GM19035 (cell line): ENCODE results near the gene TAF8.
A peak's percentile ranks its signal among the peaks of the same experiment; 100 is the strongest.
"Not testable (repeated sequence)": the region's sequence is repeated elsewhere in the genome, so short reads cannot be mapped to it uniquely, and the experiment has no call there.

Experiments used
- ATAC-seq: cut with Tn5 transposase; IDR thresholded peaks from one replicate; pipeline ENCODE4 v1.9.1; 2021; ENCODE audit not compliant: unreplicated experiment

The TAF8 gene, protein sequence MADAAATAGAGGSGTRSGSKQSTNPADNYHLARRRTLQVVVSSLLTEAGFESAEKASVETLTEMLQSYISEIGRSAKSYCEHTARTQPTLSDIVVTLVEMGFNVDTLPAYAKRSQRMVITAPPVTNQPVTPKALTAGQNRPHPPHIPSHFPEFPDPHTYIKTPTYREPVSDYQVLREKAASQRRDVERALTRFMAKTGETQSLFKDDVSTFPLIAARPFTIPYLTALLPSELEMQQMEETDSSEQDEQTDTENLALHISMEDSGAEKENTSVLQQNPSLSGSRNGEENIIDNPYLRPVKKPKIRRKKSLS

DNA sequence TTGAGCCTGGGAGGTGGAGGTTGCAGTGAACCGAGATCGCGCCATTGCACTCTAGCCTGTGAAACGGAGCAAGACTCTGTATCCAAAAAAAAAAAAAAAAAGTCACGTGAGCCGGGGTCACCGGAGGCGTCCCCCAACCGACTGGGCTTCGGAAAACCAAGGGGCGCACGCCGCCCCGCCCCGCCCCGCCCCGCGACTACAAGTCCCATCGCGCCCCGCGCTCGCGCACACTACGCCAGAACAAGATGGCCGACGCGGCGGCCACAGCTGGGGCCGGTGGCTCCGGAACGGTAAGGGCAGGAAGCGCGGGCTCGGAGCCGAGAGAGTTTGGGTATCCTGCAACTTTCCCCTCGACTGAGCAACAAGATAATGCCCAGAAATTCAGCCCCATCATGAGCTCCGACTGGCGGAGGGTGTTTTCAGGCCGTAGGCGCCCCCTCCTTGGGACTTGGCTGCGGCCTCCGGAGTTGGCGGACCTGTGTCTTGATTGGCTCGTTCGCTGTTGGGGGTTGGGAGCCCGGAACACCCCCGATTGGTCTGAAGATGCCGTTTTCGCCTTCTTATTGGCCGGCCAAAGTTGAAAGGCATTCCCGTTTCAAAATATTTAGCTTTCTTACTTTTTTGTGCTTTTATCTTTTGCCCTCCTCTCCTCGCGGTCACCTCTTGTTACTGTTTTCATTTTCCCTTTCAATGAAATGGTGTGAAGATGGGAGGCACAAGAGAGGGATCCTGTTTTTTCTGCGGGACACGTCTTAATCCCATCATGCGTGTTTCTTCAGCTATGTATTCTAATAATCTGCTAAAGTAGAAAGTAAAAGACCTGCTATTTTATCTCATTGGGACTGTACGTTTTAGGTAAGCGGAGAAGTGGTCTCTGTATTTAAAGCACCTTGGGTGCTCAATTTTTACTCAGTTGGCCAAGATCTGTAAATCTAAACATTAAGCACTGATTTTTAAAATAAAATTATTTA lies at the start of gene TAF8:
TSS of gene TAF8 (plus strand) at position 228 of the 971 bp plus-strand sequence. CDS start at position 246, 18 bp downstream.
- ATAC-seq: peak; percentile 84

DNA sequence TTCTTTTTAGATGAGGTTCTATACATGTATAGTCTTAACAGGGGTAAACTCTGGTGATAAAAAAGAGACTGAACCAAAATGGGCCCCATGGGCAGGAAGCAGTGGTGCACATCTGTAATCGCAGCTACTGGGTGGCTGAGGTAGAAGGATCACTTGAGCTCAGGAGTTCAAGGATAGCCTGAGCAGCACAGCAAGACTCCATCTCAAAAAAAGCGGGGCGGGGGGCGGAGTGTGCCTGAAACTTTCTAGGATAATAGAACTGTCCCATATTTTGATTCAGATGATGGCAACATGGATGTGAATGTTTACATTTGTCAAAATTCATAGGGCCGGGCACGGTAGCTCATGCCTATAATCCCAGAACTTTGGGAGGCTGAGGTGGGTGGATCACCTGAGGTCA lies 48.8 kb upstream of the TAF8 start:
- no peak for ATAC-seq

DNA sequence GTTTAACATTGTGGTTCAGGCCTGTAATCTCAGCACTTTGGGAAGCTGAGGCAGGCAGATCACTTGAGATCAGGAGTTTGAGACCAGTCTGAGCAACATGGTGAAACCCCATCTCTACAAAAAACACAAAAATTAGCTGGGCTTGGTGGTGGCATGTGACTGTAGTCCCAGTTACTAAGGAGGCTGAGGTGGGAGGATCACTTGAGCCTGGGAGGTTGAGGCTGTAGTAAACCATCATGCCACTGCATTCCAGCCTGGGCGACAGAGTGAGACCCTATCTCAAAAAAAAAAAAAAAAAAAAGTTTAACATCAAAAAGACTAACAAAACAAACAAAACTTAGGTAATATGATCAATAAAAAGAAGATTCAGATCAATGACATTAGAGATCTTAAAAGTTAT lies 46.7 kb upstream of the TAF8 start:
- ATAC-seq: not testable (repeated sequence)

DNA sequence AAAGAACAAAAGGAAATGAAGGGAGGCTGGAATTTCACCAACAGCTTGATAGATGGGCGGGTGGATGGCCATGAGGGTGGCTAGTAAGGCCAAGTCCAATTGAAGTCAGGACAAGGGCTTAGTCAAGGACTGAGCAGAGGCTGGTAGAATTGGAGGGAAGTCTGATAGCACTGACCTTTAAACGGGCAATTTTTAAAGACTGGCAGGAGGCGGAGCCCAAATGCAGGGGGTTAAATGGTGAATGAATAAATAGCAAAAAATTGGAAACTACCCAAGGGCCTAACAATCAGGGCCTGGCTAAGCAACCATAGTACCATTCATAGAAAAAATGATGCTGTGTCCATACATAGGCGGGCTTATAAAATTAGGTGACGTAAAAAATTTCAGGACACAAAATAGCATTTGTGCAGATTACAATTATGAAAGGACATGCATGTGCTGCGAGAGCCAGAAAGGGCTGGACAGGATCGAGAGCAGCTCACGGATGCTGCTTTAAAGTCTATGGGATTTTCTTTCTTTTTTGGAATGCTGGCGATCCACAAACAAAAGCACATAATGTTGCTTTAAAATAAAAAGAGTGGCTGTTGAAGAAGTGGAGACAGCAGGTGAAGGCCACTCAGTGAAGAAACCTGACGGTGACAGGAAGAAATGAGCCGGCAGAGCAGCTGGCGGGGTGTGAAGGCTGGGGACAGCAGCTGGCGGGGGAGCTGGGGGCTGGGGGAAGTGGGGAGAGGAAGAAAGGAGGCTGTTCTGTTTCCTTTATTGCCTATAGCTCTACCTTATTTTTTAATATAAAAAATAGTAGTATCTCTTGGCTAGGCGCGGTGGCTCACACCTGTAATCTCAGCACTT lies 42.8 kb upstream of the TAF8 start:
- no peak for ATAC-seq

DNA sequence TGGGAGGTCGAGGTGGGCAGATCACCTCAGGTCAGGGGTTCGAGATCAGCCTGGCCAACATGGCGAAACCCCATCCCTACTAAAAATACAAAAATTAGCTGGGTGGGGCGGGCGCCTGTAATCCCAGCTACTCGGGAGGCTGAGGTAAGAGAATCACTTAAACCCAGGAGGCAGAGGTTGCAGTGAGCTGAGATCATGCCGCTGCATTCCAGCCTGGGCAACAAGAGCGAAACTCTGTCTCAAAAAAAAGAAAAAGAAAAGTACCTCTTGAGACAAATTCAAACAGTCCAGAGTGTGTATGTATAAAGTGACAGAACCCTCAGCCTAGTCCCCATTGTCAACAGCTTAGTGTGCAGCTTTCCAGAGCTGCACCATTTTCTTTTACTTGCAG lies 42.2 kb upstream of the TAF8 start:
- not testable (repeated sequence) for ATAC-seq

DNA sequence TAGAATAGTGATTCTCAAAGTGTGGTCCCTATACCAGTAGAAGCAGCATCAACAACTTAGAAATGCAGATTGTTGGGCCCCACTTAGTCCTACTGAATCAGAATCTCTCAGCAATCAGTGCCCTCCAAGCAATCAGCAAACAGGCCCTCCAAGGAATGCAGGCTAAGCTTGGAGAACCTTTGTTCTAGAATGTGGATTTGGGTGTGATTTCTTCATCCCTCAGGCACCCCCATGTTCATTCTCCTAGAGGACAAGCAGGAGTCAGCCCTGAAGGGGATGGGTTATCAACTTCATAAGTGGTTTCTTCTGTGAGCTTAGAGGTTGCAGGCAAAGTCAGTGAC lies 40.5 kb upstream of the TAF8 start:
- no peak for ATAC-seq

DNA sequence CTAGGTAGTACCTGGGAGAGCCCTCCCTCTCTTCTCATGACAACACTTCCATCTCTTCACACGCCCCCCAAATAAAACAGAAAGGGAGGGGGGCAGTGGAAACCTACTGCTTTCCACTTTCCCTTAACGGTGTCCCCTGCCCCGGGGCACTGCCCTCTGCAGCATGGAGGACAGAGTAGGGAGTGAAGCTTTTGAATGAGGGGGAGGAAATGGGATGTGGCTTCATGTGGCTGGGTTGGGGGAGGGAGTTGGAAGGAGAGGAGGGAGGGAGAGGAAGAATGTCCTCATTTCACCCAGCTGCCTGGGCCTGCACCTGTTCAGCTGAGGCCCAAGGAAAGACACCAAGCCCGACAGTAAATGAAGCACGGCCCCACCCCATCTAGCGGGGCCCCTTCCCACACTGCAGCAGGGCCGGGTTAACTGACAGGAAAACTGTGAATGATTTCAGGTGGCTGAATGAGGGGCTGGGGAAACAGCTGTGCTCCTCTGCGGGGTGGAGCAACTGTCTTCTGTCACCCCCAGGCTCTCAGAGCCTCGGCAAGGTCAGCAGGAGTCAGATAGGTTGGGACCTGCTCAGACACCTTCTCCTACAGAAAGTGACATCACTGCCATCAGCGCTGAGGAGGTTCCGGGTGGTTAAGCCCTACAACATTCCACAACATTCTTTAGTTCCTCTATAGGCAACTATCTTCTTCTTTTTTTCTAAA lies 40.0 kb upstream of the TAF8 start:
- ATAC-seq: no peak

DNA sequence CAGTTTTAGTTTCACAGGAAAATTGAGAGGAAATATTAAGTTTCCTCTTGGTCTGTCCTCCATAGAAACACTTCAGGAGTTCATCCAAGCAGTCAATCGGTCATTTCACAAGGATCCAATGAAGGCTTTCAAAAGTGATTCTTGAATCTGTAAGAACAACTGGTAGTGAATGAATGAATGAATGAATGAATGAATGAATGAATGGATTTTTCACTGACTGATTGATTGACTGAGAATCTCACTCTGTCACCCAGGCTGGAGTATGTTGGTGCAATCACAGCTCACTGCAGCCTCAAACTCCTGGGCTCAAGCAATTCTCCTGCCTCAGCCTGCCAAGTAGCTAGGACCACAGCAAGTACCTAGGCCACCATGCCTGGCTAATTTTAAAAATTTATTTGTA lies 39.4 kb upstream of the TAF8 start:
- no peak for ATAC-seq

DNA sequence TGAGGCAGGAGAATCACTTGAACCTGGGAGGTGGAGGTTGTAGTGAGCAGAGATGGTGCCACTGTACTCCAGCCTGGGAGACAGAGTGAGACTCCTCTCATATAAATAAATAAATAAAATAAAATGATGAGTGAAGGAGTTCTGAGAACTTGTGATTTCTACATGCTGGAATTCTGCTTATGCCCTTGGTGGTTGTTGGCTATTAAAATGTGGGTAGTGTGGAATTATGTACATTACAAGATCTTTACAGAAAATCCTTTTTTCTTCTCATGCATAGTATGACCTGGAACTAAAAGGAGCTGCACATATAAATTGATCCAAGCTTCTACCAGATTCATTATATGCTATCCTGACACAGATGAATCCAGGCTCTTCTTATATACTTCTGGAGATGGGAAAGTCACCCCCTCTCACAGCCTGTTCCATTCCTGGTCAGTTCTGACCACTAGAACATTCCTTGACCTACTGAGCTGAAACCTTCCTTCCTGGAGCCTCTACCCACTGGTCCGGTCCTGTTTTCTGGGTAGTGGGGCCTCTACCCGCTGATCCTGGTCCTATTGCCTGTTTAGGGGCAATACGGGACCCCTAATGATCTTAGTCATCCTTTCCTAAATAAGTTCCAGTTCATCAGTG lies 37.7 kb upstream of the TAF8 start:
- no peak for ATAC-seq

DNA sequence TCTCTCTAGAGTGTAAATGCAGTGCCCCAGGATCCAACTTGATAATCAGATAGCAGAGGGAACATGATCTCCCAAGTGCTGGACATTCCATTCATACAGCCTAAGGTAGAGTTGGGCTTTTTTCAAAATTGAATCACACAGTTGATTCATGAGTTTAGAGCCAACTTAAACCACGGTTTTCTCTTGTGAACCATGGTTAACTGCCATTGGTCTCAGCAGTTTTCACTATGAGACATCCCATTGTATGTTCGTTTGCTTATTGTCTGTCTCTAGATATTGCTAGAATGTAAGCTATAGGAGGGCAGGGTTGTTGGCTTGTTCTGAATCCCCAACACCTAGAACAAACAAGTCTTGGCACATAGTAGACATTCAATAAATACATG lies 37.2 kb upstream of the TAF8 start:
- ATAC-seq: no peak

DNA sequence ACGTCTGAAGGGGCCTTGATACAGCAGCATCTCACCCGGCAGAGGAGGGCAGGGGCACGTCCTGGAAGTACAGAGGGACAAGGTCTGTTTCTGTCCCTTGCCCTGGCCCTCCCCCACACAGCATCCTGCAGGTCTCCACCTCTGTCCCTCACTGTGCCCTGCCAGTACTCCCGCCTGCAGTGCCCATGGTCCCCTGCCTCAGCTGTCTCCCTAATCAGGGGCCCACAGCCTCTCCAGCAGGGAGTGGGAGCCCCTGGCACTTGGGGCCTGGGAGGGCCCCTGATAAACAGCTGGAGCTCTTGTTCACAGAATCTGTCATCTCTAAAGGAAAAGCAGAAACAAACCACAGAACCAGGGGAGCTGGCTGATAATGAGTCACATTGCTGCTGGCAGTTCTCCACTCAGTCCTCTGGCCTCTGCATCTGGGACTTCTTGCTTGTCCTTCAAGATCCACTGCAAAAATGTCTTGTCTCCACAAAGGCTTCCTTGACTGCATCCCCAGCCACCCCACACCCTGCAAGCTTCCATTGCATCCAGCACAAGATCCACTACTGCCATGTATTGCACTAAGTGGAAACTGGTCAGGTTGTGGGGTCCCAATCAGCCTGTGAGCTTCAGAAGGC lies 33.2 kb upstream of the TAF8 start:
- no peak for ATAC-seq

DNA sequence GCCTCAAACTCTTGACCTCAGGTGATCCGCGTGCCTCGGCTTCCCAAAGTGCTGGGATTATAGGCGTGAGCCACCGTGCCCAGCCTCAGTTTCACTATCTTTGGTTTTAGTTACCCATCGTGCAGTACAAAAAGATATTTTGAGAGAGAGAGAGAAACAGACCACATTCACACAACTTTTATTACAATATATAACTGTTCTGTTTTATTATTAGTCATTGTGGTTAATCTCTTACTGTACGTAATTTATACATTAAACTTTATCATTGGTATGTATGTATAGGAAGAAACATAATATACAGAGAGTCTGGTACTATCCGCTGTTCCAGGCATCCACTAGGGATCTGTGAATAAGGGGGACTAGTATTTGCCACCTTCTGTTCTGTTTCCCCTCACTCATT lies 29.4 kb upstream of the TAF8 start:
- ATAC-seq: no peak

DNA sequence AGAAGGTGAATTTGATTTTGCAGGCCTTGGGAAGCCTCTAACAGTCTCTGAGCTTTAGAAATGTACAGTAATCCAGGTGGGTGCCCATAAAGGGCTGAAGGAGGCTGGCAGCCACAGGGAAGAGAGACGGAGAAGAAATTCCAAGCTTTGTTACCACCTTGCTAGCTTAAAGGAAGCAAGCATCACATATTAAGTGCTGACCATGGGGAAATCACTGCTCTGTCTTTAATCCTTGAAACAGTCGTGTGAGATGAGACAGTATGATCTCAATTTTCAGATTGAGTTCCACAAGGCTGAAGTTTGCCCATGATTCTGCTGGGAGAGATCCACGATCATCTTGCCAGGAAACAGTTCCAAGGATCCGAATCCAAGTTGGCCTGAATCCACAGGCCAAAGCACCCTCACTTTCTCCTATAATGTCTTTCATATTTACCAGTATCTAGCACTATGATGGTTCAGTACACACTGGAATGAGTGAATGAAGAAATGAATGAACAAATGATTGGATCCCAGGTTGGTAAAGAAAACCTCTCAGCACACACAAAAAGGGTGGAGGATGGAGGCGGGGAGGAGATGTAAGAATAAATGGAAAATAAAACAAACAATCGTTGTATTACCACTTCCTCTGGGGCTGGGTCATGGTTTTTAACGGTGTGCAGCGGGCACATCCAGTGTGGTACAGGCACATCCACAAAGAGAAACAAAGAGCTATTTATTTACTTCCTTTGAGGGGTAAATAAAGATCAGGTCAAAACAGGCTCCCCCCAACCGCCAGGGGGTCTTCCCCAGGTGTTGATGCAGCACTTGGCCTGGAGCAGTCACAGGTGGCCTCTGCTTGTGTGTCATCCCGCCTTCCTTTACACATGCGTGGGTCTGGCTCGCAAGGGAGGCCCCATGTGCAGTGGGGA lies 28.2 kb upstream of the TAF8 start:
- ATAC-seq: no peak

DNA sequence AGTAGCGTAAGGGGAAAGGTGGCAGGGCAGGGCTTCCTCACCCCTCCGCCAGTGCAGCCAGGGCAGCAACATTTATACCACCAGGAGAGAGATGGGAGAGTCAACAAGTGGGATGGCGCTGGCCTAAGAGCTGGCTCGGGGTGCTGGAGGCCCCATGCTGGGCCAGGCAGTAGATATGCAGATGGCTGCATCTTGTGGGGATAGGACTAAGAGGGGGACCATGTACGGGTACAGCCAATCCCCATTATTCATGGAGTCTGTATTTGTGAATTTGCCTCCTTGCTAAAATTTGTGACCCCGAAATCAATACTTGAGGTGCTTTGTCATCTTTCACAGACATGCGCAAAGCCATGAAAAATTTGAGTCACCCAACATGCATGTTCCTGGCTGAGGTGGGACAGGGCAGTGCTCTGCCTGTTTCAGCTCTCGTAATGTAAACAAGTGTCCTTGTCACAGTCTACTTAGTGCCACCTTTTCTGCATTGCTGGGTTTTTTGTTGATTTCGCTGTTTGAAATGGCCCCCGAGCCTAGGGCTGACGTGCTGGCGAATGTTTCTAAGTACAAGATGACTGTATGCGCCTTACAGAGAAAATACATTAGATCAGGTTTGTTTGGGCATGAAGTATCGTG lies 27.5 kb upstream of the TAF8 start:
- ATAC-seq: no peak

DNA sequence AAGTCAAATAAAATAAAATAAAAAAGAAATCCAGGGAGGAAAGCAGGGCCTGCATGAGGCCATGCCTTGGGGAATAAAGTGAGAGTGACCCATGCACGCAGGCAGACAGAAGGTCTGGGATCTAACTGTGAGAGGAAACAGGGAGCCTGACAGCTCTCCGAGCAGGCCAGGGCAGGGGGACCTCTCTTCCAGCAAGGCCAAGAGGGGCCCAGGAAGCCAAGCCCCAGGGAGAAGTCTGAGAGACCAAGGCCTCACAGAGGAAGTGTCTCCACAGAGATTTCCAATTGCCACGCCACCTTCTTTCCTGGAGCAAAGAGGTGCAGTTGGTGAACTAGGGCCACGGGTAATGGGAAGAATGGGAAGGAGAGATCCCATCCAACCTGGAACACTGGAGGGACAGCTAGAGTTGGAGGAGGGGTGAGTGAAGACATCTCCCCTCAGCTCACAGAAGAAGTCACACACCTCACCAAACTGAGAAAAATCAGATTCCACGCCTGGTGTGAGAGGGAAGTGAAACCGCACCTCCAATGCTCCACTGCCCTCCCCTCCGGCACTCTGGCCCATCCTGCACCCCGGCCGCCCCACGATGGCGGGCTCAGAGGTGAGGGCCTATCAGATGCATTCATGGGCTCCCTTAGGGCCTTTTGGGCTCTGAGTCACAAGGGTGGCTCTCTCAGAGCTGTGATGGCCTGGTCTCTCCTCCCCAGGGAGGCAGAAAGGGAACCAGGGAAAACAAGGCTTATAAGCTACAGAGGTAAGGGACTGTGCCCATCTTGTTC lies 25.1 kb upstream of the TAF8 start:
- peak; percentile 62 for ATAC-seq

DNA sequence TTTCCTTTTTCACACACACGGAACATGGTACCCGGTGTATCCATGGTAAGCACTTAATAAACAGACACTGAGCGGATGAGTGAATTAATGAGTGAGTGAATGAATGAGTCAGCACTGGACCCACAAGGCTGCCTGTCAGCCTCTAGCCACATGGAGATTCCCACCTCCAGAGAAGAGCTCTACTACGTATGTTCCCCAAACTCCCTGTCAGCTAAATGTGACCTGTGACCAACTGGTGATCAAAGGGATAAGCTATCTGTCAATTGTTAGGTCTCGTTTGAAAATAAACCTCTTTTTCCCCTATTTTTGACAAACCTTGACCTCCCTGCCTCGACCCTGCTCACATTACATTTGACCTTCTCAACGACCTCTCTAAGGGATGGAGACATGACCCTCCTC lies 24.5 kb upstream of the TAF8 start:
- no peak for ATAC-seq

DNA sequence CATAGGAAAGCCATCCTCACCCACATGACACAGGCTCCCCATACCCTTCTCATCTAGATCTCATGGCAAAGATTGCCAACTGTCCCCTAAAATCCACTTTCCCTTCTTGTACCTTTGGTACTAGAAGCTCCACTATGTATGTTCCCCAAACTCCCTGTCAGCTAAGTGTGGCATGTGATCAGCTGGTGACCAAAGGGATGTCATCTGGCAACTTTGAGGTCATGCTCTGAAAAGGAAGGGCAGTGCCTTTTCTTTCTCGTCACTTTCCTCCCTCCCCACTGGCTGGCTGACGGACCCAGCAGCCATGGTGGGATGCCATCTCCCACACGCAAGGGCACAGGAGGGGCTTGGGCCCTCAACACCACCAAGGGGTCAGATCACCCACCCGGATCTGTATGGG lies 23.8 kb upstream of the TAF8 start:
- no peak for ATAC-seq
